ENCODE data around the gene RAB22A. TPM values are rescaled to one million over a fixed set of nuclear protein-coding genes. Genes with fewer than 3 reads are reported as not detected.
A peak's percentile ranks its signal among the peaks of the same experiment; 100 is the strongest.

The RAB22A gene
- total RNA-seq, 6 experiments from 2014 or later: 20.4 to 26.0 (median 22.7) TPM

GRCh38 chr20:58388882-58389323, 79.4 kb downstream of the RAB22A start, which contains the start of gene VAPB:
Gene VAPB, plus strand, starts transcription at chr20:58389229. Its CDS starts 231 bp downstream, at chr20:58389460.
- H3K9me3 Mint-ChIP-seq: peaks cover 9% of the 10 kb centered on the region
- peaks cover 28% of the 10 kb centered on the region for H3K36me3 Mint-ChIP-seq (ENCODE audit: low read depth)
- H3K27me3 Mint-ChIP-seq (ENCODE audit: insufficient read depth): no peaks in the 10 kb centered on the region; the same call in 1 of the 2 replicates
- H3K4me3 Mint-ChIP-seq: peak within 1 kb of the TSS; percentile 95
- TF ChIP-seq, protein P1, sequence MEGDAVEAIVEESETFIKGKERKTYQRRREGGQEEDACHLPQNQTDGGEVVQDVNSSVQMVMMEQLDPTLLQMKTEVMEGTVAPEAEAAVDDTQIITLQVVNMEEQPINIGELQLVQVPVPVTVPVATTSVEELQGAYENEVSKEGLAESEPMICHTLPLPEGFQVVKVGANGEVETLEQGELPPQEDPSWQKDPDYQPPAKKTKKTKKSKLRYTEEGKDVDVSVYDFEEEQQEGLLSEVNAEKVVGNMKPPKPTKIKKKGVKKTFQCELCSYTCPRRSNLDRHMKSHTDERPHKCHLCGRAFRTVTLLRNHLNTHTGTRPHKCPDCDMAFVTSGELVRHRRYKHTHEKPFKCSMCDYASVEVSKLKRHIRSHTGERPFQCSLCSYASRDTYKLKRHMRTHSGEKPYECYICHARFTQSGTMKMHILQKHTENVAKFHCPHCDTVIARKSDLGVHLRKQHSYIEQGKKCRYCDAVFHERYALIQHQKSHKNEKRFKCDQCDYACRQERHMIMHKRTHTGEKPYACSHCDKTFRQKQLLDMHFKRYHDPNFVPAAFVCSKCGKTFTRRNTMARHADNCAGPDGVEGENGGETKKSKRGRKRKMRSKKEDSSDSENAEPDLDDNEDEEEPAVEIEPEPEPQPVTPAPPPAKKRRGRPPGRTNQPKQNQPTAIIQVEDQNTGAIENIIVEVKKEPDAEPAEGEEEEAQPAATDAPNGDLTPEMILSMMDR (IDR thresholded peaks at IDR 0.05): no peak
- peaks cover 42% of the 10 kb centered on the region for H3K4me1 Mint-ChIP-seq (ENCODE audit: low read depth)
- H3K27ac Mint-ChIP-seq: peak within 1 kb of the TSS; percentile 94
- DNase-seq: peak; percentile 88

DNA sequence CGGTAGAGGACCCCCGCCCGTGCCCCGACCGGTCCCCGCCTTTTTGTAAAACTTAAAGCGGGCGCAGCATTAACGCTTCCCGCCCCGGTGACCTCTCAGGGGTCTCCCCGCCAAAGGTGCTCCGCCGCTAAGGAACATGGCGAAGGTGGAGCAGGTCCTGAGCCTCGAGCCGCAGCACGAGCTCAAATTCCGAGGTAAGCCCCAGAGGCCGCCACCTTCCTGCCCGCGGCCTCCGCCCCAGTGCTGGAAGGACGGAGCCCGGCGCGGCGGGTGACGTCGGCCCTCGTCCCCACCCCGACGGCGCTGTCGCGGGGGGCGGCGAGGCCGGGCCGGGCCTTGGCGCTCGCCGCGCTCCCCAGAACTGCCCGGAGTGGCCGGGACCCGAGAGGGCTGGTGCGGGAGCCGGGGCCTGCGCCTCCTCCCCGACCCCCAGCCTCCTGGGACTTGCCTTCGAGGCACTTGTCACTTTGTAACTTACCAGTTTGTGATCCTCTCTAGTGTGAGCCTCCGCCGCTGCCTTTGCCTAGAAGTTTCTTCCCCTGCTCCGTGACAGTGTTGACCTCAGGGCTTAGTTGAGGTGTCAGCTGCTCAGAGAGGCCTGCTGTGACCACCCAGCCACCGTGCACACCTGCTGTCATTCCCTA, 79.9 kb downstream of the RAB22A start:
- Mint-ChIP-seq H3K27me3 (ENCODE audit: insufficient read depth) (no peaks in the 10 kb centered on the region; the same call in 1 of the 2 replicates), H3K27ac (peak overlapping the region; percentile 94), H3K4me1 (ENCODE audit: low read depth) (peaks cover 47% of the 10 kb centered on the region), H3K36me3 (ENCODE audit: low read depth) (peaks cover 28% of the 10 kb centered on the region), H3K9me3 (peaks cover 9% of the 10 kb centered on the region), H3K4me3 (peak overlapping the region; percentile 95)
- peak; percentile 11 for DNase-seq
- TF ChIP-seq, protein P1 (IDR thresholded peaks at IDR 0.05): no peak

GRCh38 chr20:58389968-58390658, 80.6 kb downstream of the RAB22A start:
- Mint-ChIP-seq H3K9me3 (peaks cover 9% of the 10 kb centered on the region), H3K4me1 (ENCODE audit: low read depth) (peaks cover 51% of the 10 kb centered on the region), H3K4me3 (peak overlapping the region; percentile 95), H3K27ac (peak overlapping the region; percentile 94), H3K27me3 (ENCODE audit: insufficient read depth) (no peaks in the 10 kb centered on the region; the same call in 1 of the 2 replicates), H3K36me3 (ENCODE audit: low read depth) (peaks cover 28% of the 10 kb centered on the region)
- no peak for DNase-seq
- TF ChIP-seq, protein P1 (IDR thresholded peaks at IDR 0.05): no peak

GRCh38 chr20:58390659-58391035, 81.1 kb downstream of the RAB22A start:
- Mint-ChIP-seq H3K36me3 (ENCODE audit: low read depth) (peaks cover 28% of the 10 kb centered on the region), H3K9me3 (peaks cover 9% of the 10 kb centered on the region), H3K27me3 (ENCODE audit: insufficient read depth) (no peaks in the 10 kb centered on the region; the same call in 1 of the 2 replicates), H3K4me1 (ENCODE audit: low read depth) (peaks cover 51% of the 10 kb centered on the region), H3K27ac (peak overlapping the region; percentile 94), H3K4me3 (peak overlapping the region; percentile 95)
- TF ChIP-seq, protein P1 (IDR thresholded peaks at IDR 0.05): no peak
- DNase-seq: no peak

DNA sequence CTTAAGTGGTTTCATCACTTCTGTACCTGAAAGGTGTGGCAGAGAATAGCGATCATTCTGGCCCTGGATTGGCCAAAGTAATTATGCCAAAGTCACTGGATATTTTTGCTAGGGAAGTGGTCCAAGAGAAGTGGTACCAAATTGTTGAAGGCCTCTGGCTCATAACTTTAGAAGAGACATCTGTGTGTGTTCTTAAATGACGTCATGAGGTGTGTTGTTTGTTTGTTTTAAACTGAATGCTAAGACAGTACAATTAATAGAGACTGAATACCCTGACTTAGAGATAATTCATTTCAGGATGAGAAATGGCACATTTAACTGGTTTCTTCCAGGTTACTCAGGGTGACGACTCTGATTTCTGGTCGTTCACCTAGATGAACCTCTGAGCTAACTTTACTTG, 82.8 kb downstream of the RAB22A start:
- DNase-seq: no peak
- H3K4me1 Mint-ChIP-seq (ENCODE audit: low read depth): peaks cover 58% of the 10 kb centered on the region
- H3K9me3 Mint-ChIP-seq: peaks cover 9% of the 10 kb centered on the region
- TF ChIP-seq, protein P1 (IDR thresholded peaks at IDR 0.05): no peak
- peaks cover 2% of the 10 kb centered on the region; the same call in 1 of the 2 replicates for H3K27me3 Mint-ChIP-seq (ENCODE audit: insufficient read depth)
- H3K27ac Mint-ChIP-seq: peak overlapping the region; percentile 71
- H3K36me3 Mint-ChIP-seq (ENCODE audit: low read depth): peaks cover 37% of the 10 kb centered on the region
- peak overlapping the region; percentile 19 for H3K4me3 Mint-ChIP-seq
